HG02884 (cell line): ENCODE data around the gene CALML6.
"Not testable (repeated sequence)": the region's sequence is repeated elsewhere in the genome, so short reads cannot be mapped to it uniquely, and the experiment has no call there.

Source experiments
- ATAC-seq: cut with Tn5 transposase; IDR thresholded peaks from one replicate; pipeline ENCODE4 v1.9.1; 2021; ENCODE audit warnings: mild to moderate bottlenecking, moderate library complexity; ENCODE audit not compliant: unreplicated experiment

CALML6 gene

GRCh38 chr1:1914971-1915692 is at the start of gene CALML6:
CALML6 (plus strand) TSS chr1:1915260; CDS start chr1:1915281, 21 bp downstream.
- no peak for ATAC-seq

- no peak for ATAC-seq
These were observed 47.9 kb upstream of the CALML6 start for GRCh38 chr1:1867164-1867563.

GRCh38 chr1:1869469-1869868 is 45.6 kb upstream of the CALML6 start:
- no peak for ATAC-seq

GRCh38 chr1:1872329-1872994 is 42.6 kb upstream of the CALML6 start:
- ATAC-seq: no peak

GRCh38 chr1:1873186-1873585 is 41.9 kb upstream of the CALML6 start:
- ATAC-seq: no peak

GRCh38 chr1:1874901-1875300 is 40.2 kb upstream of the CALML6 start:
- no peak for ATAC-seq

GRCh38 chr1:1875932-1876331 is 39.1 kb upstream of the CALML6 start:
- ATAC-seq: no peak

- ATAC-seq: no peak
These were observed 38.6 kb upstream of the CALML6 start for GRCh38 chr1:1876335-1876930.

- ATAC-seq: no peak
These were observed 37.1 kb upstream of the CALML6 start for GRCh38 chr1:1877865-1878436.

- no peak for ATAC-seq
These were observed 35.1 kb upstream of the CALML6 start for GRCh38 chr1:1879942-1880341.

GRCh38 chr1:1880617-1881312 is 34.3 kb upstream of the CALML6 start:
- no peak for ATAC-seq

GRCh38 chr1:1881727-1882126 is 33.3 kb upstream of the CALML6 start:
- no peak for ATAC-seq

- no peak for ATAC-seq
These were observed 31.8 kb upstream of the CALML6 start for GRCh38 chr1:1883092-1883873.

GRCh38 chr1:1883890-1884289 is 31.2 kb upstream of the CALML6 start:
- not testable (repeated sequence) for ATAC-seq

GRCh38 chr1:1889090-1889750 is 25.8 kb upstream of the CALML6 start:
- ATAC-seq: no peak

GRCh38 chr1:1889847-1890505 is 25.1 kb upstream of the CALML6 start:
- peak; percentile 32 for ATAC-seq

GRCh38 chr1:1890506-1891348 is 24.3 kb upstream of the CALML6 start, which contains the start of gene GNB1:
GNB1 (minus strand) TSS chr1:1891087; CDS start chr1:1825453, 65,634 bp downstream.
- ATAC-seq: peak; percentile 68

GRCh38 chr1:1891349-1892078 is 23.5 kb upstream of the CALML6 start:
- ATAC-seq: no peak
